Fibroblast of pulmonary artery (primary cell): ENCODE results near the gene UPF2.

ENCODE experiments used
- DNase-seq: peaks from one replicate; pipeline ENCODE4 v3.0.0-alpha.2; 2010; ENCODE audit warnings: low read depth
- H3K4me3 ChIP-seq: replicated peaks from 2 replicates; pipeline ENCODE4 v1.5.1; 2011; ENCODE audit warnings: low read depth, mild to moderate bottlenecking, control low read depth, low read length, moderate library complexity
- CTCF ChIP-seq: IDR thresholded peaks from 2 replicates; pipeline ENCODE4 v1.5.1; 2011; ENCODE audit warnings: mild to moderate bottlenecking, control low read depth, low read length, inconsistent platforms; ENCODE audit errors: missing control alignments

UPF2 gene

GRCh38 chr10:11875494-11876281 lies 166.9 kb downstream of the UPF2 start:
- peak; percentile 88 for DNase-seq
- TF ChIP-seq CTCF, result no peak
- no peak overlapping the region for H3K4me3 ChIP-seq

- H3K4me3 ChIP-seq, result no peak overlapping the region
- DNase-seq, result peak; percentile 81
- no peak for TF ChIP-seq CTCF
Measured at GRCh38 chr10:11874568-11875493, 167.8 kb downstream of the UPF2 start.

GRCh38 chr10:11871466-11871865 lies 171.1 kb downstream of the UPF2 start:
- H3K4me3 ChIP-seq, result no peak overlapping the region
- no peak for TF ChIP-seq CTCF
- DNase-seq, result peak; percentile 47

GRCh38 chr10:11870900-11871400 lies 171.7 kb downstream of the UPF2 start:
- no peak for DNase-seq
- no peak overlapping the region for H3K4me3 ChIP-seq
- TF ChIP-seq CTCF, result no peak

- H3K4me3 ChIP-seq, result no peak overlapping the region
- DNase-seq, result no peak
- no peak for TF ChIP-seq CTCF
Measured at GRCh38 chr10:11870461-11870780, 172.2 kb downstream of the UPF2 start.
